Activated B cell treated with CpG ODN at 0.5 μM for 24 hours (primary cell): ENCODE data around the gene TSPY8. TPM values are rescaled to one million over a fixed set of nuclear protein-coding genes. Genes with fewer than 3 reads are reported as not detected.
"Not testable (repeated sequence)": the region's sequence is repeated elsewhere in the genome, so short reads cannot be mapped to it uniquely, and the experiment has no call there.

Source experiments
- ATAC-seq: fragments of 200-7000 bp; cut with Tn5 transposase; one replicate; pipeline ENCODE4 v1.10.0; 2021; ENCODE audit warnings: low read depth, mild to moderate bottlenecking, moderate library complexity
- CTCF ChIA-PET: fragments of 350-600 bp; sonication (Branson Sonifier 250); formaldehyde crosslinking; loops from one replicate; lab custom pipeline; 2021; ENCODE audit warnings: antibody characterized with exemption; lab: Charles Lee
- POLR2A ChIA-PET: fragments of 350-600 bp; sonication (Branson Sonifier 250); formaldehyde crosslinking; loops from one replicate; lab custom pipeline; 2021; ENCODE audit warnings: antibody characterized with exemption; lab: Charles Lee
- DNase-seq: peaks from one replicate; pipeline ENCODE4 v3.0.0; 2022
- H3K27ac Mint-ChIP-seq: one replicate; pipeline ENCODE4 v1.8.0; 2020; ENCODE audit warnings: mixed read lengths
- H3K27me3 Mint-ChIP-seq: one replicate; pipeline ENCODE4 v1.8.0; 2021; ENCODE audit warnings: mixed read lengths
- H3K36me3 Mint-ChIP-seq: one replicate; pipeline ENCODE4 v1.8.0; 2021; ENCODE audit warnings: low read depth, mixed read lengths
- H3K4me1 Mint-ChIP-seq: one replicate; pipeline ENCODE4 v1.8.0; 2021; ENCODE audit warnings: mixed read lengths
- H3K4me3 Mint-ChIP-seq: one replicate; pipeline ENCODE4 v1.8.0; 2020; ENCODE audit warnings: mild to moderate bottlenecking, mixed read lengths
- H3K9me3 Mint-ChIP-seq: one replicate; pipeline ENCODE4 v1.8.0; 2020; ENCODE audit warnings: mixed read lengths
- intact Hi-C: fragments of 100-400 bp; cut with micrococcal nuclease; formaldehyde crosslinking; loops from one replicate; pipeline ENCODE4 v1.15.1; 2024
- total RNA-seq: library from RNA; stranded (reverse); gene quantifications from 2 replicates; pipeline ENCODE4 v1.2.3, GENCODE V29; 2022
- TF ChIP-seq, protein P1 (sequence below): fragments of 200-600 bp; IDR thresholded peaks from one replicate; pipeline ENCODE4 v1.8.0; 2022; ENCODE audit warnings: antibody characterized with exemption, mild to moderate bottlenecking

Gene TSPY8, protein sequence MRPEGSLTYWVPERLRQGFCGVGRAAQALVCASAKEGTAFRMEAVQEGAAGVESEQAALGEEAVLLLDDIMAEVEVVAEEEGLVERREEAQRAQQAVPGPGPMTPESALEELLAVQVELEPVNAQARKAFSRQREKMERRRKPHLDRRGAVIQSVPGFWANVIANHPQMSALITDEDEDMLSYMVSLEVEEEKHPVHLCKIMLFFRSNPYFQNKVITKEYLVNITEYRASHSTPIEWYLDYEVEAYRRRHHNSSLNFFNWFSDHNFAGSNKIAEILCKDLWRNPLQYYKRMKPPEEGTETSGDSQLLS
- not detected in 2 replicates for total RNA-seq

DNA sequence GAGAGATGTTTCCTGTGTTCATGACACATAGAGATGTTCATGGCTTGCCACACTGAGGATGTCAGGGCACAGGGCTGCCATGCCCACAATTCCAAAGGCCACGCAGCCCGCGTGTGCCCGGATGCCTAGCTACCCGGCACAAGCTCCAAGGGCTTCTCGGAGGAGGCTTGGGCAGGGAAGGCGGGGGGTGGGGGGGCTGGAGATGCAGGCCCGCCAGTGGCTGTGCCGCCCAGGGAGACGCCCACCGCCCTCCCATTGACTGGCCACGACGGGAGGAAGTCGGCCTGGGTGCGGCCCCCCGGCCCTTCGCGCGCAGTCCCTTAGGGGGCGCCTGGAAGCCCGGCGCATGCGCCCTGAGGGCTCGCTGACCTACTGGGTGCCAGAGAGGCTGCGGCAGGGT lies at the start of gene TSPY8:
TSPY8 (plus strand) TSS at position 301 of the 400 bp plus-strand sequence; CDS start at position 347, 46 bp downstream.
- H3K36me3 Mint-ChIP-seq, H3K4me3 Mint-ChIP-seq, H3K27ac Mint-ChIP-seq, H3K9me3 Mint-ChIP-seq, H3K4me1 Mint-ChIP-seq, intact Hi-C loops, POLR2A ChIA-PET, DNase-seq, CTCF ChIA-PET, ATAC-seq, H3K27me3 Mint-ChIP-seq: not testable (repeated sequence)

DNA sequence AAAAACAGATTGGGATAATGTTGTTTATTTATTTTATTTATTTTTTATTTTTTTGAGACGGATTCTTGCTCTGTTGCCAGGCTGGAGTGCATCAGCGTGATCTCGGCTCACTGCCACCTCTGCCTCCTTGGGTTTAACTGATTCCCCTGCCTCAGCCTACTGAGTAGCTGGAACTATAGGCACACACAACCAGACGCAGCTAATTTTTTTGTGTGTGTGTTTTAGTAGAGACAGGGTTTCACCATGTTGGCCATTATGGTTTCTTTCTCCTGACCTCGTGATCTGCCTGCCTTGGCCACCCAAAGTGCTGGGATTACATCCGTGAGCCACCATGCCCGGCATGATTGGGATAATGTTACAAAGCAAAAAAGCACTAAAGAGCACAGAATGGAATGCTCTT lies 36.6 kb upstream of the TSPY8 start:
- ATAC-seq = no peak
- no peak for DNase-seq
- Mint-ChIP-seq H3K36me3 (no peaks in the 10 kb centered on the region), H3K4me3 (no peak overlapping the region), H3K27me3 (no peaks in the 10 kb centered on the region), H3K27ac (no peak overlapping the region), H3K4me1 (no peaks in the 10 kb centered on the region), H3K9me3 (no peaks in the 10 kb centered on the region)
- CTCF ChIA-PET = no interaction called here
- intact Hi-C loops = no loop called here
- TF ChIP-seq, protein P1, sequence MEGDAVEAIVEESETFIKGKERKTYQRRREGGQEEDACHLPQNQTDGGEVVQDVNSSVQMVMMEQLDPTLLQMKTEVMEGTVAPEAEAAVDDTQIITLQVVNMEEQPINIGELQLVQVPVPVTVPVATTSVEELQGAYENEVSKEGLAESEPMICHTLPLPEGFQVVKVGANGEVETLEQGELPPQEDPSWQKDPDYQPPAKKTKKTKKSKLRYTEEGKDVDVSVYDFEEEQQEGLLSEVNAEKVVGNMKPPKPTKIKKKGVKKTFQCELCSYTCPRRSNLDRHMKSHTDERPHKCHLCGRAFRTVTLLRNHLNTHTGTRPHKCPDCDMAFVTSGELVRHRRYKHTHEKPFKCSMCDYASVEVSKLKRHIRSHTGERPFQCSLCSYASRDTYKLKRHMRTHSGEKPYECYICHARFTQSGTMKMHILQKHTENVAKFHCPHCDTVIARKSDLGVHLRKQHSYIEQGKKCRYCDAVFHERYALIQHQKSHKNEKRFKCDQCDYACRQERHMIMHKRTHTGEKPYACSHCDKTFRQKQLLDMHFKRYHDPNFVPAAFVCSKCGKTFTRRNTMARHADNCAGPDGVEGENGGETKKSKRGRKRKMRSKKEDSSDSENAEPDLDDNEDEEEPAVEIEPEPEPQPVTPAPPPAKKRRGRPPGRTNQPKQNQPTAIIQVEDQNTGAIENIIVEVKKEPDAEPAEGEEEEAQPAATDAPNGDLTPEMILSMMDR = no peak
- POLR2A ChIA-PET = no interaction called here

DNA sequence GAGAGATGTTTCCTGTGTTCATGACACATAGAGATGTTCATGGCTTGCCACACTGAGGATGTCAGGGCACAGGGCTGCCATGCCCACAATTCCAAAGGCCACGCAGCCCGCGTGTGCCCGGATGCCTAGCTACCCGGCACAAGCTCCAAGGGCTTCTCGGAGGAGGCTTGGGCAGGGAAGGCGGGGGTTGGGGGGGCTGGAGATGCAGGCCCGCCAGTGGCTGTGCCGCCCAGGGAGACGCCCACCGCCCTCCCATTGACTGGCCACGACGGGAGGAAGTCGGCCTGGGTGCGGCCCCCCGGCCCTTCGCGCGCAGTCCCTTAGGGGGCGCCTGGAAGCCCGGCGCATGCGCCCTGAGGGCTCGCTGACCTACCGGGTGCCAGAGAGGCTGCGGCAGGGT lies 20.4 kb upstream of the TSPY8 start, which contains the start of gene TSPY4:
TSPY4 (plus strand) TSS at position 301 of the 400 bp plus-strand sequence; CDS start at position 347, 46 bp downstream.
- H3K27ac Mint-ChIP-seq, POLR2A ChIA-PET, H3K9me3 Mint-ChIP-seq: not testable (repeated sequence)

DNA sequence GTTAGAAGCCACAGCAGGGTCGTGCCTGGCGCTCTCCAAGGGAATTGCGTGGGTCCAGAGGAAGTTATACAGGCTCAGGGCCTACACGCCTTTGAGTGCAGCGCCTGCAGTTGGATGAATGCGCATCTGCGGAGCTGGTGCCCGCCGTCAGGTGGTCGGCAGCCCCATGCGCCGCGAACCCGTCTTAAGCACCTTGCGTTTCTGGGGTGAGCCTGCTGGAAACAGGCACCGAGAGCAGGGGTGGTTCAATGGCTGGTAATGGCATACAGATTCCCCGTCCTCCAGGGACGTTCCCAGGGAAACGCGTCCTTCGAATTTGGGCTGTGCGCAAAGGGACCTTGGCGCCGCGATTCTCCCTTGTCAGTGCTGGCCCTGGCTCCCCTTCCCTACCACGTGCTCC lies 38.9 kb downstream of the TSPY8 start:
- intact Hi-C loops, H3K4me1 Mint-ChIP-seq, H3K4me3 Mint-ChIP-seq, CTCF ChIA-PET, POLR2A ChIA-PET, H3K27me3 Mint-ChIP-seq, DNase-seq, H3K36me3 Mint-ChIP-seq, H3K27ac Mint-ChIP-seq, H3K9me3 Mint-ChIP-seq, ATAC-seq: not testable (repeated sequence)

More for the DNA sequence above, 20.4 kb upstream of the TSPY8 start, which contains the start of gene TSPY4:
- H3K4me3 Mint-ChIP-seq, ATAC-seq, DNase-seq, intact Hi-C loops, H3K36me3 Mint-ChIP-seq, H3K4me1 Mint-ChIP-seq, H3K27me3 Mint-ChIP-seq, CTCF ChIA-PET: not testable (repeated sequence)

DNA sequence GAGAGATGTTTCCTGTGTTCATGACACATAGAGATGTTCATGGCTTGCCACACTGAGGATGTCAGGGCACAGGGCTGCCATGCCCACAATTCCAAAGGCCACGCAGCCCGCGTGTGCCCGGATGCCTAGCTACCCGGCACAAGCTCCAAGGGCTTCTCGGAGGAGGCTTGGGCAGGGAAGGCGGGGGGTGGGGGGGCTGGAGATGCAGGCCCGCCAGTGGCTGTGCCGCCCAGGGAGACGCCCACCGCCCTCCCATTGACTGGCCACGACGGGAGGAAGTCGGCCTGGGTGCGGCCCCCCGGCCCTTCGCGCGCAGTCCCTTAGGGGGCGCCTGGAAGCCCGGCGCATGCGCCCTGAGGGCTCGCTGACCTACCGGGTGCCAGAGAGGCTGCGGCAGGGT lies 40.5 kb downstream of the TSPY8 start, which contains the start of gene TSPY3:
TSPY3 (plus strand) TSS at position 301 of the 400 bp plus-strand sequence; CDS start at position 347, 46 bp downstream.
- ATAC-seq, H3K36me3 Mint-ChIP-seq, H3K27me3 Mint-ChIP-seq, DNase-seq, H3K4me1 Mint-ChIP-seq, H3K27ac Mint-ChIP-seq, CTCF ChIA-PET, POLR2A ChIA-PET, H3K4me3 Mint-ChIP-seq, intact Hi-C loops, H3K9me3 Mint-ChIP-seq: not testable (repeated sequence)

Other genes starting within 250 kb of the TSPY8 start
- gene TSPY4, start 20.3 kb upstream of the TSPY8 start, total RNA-seq = not detected in 2 replicates
- gene TSPY3, start 40.6 kb downstream of the TSPY8 start, total RNA-seq = not detected in 2 replicates
- gene TSPY1, start 109.2 kb downstream of the TSPY8 start, total RNA-seq = not detected in 2 replicates
- gene TSPY9, start 129.5 kb downstream of the TSPY8 start, total RNA-seq = not detected in 2 replicates
- gene TSPY10, start 170.1 kb downstream of the TSPY8 start, total RNA-seq = not detected in 2 replicates